GM19455 (cell line): ENCODE measurements around the gene TNS3.

ENCODE experiments used
- ATAC-seq: cut with Tn5 transposase; IDR thresholded peaks from one replicate; pipeline ENCODE4 v1.9.1; 2021; ENCODE audit not compliant: unreplicated experiment

Gene TNS3

GRCh38 chr7:47318395-47319182, 263.3 kb downstream of the TNS3 start:
- ATAC-seq = no peak

DNA sequence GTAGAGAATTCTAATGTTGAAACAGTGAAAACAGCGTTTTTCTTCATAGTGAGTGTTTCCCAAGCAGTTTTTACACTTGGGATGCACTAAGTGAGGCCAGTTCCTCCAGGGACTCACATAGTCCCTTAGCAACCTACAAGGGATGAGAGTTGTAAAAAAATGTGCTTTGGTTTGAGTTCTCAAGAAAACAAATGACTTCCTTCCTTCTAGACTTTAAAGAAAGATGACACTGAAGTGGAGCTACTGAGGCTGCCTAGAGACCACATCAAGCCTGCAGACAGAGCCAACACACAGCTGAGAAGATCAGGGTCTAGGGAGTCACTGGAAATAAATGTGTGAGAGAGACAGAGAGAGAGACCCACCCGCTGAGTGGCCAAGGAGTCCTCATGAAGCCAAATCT, 264.4 kb downstream of the TNS3 start:
- ATAC-seq = no peak

DNA sequence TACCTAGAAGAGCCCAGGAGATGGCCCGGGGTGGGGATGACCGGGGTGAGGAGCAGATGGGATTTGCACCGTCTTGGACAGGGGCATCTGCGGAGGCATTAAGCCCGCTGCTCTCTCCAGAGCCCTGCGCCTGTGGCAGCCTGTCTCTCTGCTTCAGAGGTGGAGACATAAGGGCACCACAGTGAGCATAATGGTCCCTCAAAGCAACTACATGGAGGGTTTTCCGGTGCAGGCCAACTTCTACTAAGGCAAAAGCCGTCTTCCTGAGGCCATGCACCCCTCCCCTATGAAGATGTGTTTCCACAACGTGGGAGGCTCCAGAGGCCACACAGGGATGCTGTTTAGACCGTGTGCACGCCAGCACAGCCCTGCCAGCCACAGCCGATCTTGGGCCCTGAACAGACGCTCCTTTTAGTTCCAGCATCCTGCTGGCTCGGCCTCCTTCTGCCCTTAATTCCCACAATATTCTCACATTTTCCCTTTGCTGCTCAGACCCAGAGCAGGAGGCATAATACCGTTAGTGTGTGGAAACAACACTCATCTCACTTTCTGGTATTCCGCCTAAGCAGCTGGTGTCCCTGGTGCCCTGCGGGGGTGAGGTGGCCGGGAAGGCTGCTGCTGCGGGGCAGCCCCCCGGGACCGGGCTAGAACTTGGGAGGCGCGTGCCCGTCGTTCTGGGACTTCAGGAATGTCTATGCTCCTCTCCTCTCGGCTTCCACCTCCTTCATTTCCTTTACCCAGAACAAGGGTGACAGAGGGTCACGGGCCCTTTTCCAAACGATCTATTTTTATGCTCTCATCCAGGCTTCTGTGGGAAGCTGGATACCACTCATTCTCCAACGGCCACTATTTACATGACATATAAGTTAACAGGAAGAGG, 266.9 kb downstream of the TNS3 start:
- ATAC-seq = no peak

GRCh38 chr7:47314248-47314647, 267.7 kb downstream of the TNS3 start:
- ATAC-seq = no peak

- no peak for ATAC-seq
Measured at GRCh38 chr7:47313564-47313963, 268.3 kb downstream of the TNS3 start.

DNA sequence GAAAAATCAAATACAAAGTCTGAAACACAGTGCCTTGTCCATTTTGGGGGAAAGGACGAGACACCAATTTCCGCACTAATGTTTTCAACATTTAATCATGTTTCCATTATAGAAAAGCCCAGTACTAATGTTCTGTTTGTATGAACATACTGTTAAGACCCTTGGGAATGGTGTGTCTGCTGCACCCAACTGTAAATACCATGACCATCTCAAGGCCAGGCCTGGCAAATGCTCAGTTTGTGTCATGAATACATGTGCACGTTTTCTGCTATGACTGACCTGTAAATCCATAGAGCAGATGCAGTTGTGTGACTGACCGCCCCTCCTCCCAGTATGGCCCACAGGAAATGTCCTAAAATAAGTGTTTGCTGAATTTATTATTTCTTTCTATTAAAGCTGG, 270.0 kb downstream of the TNS3 start:
- ATAC-seq = no peak

DNA sequence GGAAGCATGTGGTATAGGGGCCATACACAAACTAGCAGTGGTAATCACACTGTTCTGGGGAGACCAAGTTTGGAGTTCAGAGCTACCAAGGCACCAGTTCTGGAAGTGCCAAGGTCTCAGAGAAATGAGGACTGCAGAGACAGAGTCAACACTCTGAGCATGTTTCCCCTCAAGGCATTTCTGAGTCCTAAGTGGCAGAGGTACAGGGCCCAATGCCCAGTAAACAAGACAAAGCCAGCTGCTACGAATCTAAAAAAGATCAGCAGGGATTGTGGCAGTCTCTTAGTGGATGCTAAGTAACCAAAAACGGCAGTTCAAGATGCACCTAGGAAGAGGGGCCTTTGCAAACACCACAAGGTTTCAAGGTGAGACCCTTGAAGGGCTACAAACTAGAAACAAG, 271.9 kb downstream of the TNS3 start:
- ATAC-seq = no peak

DNA sequence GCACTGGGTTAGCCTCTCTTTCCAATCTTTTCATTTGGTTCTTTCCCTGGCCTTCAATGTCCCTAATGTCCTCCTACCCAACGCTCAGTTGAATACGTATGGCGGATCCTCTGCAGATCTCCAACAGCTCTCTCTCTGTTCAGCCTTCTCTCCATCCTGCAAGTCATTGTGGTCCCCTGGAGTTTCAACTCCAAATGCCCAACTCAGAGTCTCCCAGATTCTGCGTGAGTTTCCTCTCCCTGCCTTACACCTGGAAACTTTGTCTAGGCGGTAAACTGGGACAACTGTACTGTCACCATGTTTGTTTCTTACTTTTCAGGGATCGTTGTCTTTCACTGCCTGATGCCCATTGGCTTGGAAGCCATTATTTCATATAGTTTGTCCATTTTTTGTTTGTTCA, 273.1 kb downstream of the TNS3 start:
- ATAC-seq = no peak

GRCh38 chr7:47307311-47307710, 274.6 kb downstream of the TNS3 start:
- no peak for ATAC-seq

GRCh38 chr7:47304727-47305719, 276.9 kb downstream of the TNS3 start:
- ATAC-seq = no peak

DNA sequence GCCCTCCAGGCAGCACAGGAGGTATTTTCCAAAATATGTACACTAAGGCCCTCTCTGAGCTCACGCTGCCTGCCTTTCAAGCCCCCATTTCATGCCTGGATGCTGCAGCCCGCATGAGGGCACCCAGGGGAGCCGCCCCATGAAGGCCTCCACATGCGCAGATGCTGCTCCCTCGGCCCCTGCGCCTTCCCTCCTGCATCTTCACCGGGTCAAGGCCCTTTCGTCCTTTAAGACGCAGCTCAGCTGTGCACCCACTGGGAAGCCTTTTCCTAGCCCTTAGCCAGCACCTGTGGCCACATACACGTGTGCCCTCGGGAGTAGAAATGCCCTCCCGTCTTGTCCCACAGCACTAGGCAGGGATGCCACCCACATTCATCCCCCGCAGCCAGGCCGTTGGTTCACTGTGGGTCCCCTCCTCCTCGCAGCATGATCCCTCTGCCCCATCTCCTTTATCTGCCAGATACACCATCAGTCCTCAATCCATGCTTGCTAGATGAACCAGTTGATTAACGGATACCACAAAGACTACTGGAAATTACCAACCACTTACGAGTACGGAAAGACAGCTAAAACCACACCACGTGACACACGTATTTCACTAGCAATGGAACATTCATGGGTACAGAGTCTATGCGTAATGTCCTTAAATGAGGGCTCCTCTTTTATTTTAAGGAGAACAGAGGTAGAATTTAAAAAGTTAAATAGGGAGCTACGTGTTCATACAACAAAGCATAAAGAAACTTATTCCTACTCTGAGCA, 278.0 kb downstream of the TNS3 start:
- ATAC-seq = no peak

DNA sequence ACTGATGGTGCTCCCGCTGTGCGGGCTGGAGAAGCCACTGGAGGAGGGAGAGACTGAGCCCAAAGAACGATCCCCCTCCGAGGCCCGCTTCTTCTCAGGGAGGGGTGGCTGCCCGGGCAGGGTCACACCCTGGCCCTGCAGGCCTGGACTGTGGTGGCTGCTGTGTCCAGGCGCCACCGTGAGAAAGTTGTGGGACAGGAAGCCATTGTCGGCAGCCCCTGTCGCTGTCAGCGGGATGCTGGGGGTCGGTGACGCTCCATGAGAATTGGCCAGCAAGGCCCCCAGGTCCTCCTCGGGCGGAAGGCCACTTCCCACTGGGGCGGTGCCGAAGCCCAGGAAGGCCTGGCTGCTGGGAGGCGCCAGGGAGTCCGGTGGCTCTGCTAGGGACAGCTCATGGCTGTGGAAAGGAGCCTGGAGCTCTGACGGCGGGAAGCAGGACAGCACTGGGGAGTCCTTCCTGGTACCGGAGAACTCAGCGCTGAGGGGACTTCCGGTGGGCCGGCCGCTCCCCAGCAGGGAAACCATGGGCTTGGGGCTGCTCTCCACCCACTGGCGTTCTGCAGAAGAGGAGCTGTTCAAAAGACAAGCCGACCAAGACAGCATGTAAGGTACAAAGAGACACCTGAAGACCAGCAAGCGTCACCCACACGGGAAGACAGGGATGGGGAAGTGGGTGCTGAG, 278.8 kb downstream of the TNS3 start:
- ATAC-seq = no peak

- no peak for ATAC-seq
Measured at GRCh38 chr7:47302560-47302959, 279.4 kb downstream of the TNS3 start.

GRCh38 chr7:47301657-47302295, 280.1 kb downstream of the TNS3 start:
- no peak for ATAC-seq

GRCh38 chr7:47301105-47301477, 280.8 kb downstream of the TNS3 start:
- no peak for ATAC-seq

- ATAC-seq = no peak
Measured at GRCh38 chr7:47300472-47301104, 281.3 kb downstream of the TNS3 start.

GRCh38 chr7:47299496-47299895, 282.4 kb downstream of the TNS3 start:
- ATAC-seq = no peak

- ATAC-seq = no peak
Measured at GRCh38 chr7:47298636-47299035, 283.3 kb downstream of the TNS3 start.

GRCh38 chr7:47297120-47297519, 284.8 kb downstream of the TNS3 start:
- ATAC-seq = no peak
